B cell (primary cell): Measurements from ENCODE around the gene AUTS2. TPM values are rescaled to one million over a fixed set of nuclear protein-coding genes. Genes with fewer than 3 reads are reported as not detected.

Experiments
- ATAC-seq: fragments of 200-7000 bp; cut with Tn5 transposase; one replicate; pipeline ENCODE4 v1.10.0; 2021; ENCODE audit warnings: low read depth, mild to moderate bottlenecking, moderate number of reproducible peaks, moderate library complexity
- CTCF ChIA-PET: fragments of 350-600 bp; sonication (Branson Sonifier 250); formaldehyde crosslinking; loops from one replicate; lab custom pipeline; 2021; ENCODE audit warnings: antibody characterized with exemption, inconsistent platforms; lab: Charles Lee
- POLR2A ChIA-PET: fragments of 350-600 bp; sonication (Branson Sonifier 250); formaldehyde crosslinking; loops from one replicate; lab custom pipeline; 2021; ENCODE audit warnings: antibody characterized with exemption; lab: Charles Lee
- DNase-seq: peaks from one replicate; pipeline ENCODE4 v3.0.0; 2013
- H2AFZ ChIP-seq: 2 replicates; pipeline ENCODE4 v1.6.1; 2012; ENCODE audit warnings: mild to moderate bottlenecking, low read depth, low read length; ENCODE audit not compliant: insufficient read depth, poor library complexity, severe bottlenecking
- H3K27ac ChIP-seq, 2 donors: 1 replicate in 1 of 2; 2 replicates in 1 of 2; pipeline ENCODE4 v1.5.1; 2012 to 2013; ENCODE audit warnings: low read length in 2 of 2, mild to moderate bottlenecking in 2 of 2, moderate library complexity in 1 of 2
- H3K27me3 ChIP-seq, 4 experiments: fragments of 200-600 bp in 1 of 4; sonication (generic) in 1 of 4; replicated peaks in 1 of 4; 1 replicate in 2 of 4; 2 replicates in 2 of 4; pipeline versions ENCODE4 v1.6.1 to v1.7.0; 2013 to 2016; ENCODE audit warnings: low read length in 3 of 4, mild to moderate bottlenecking in 2 of 4, mixed read lengths in 1 of 4, moderate library complexity in 1 of 4; ENCODE audit not compliant: insufficient read depth in 4 of 4, control insufficient read depth in 3 of 4; ENCODE audit errors: control extremely low read depth in 1 of 4
- H3K36me3 ChIP-seq, 2 experiments: replicated peaks in 1 of 2; 1 replicate in 1 of 2; 2 replicates in 1 of 2; pipeline versions ENCODE4 v1.6.1 to v1.7.1; 2013; ENCODE audit warnings: low read length in 1 of 2; ENCODE audit not compliant: insufficient read depth in 2 of 2, control insufficient read depth in 1 of 2; ENCODE audit errors: control extremely low read depth in 1 of 2, extremely low read depth in 1 of 2
- H3K4me1 ChIP-seq, 2 donors: fragments of 200-600 bp in 1 of 2; sonication (generic) in 1 of 2; 1 replicate in 1 of 2; 2 replicates in 1 of 2; pipeline versions ENCODE4 v1.5.1 to v1.6.1; 2013 to 2017; ENCODE audit warnings: low read length in 2 of 2; ENCODE audit not compliant: control insufficient read depth in 2 of 2, insufficient read depth in 2 of 2
- H3K4me2 ChIP-seq: replicated peaks from 2 replicates; pipeline ENCODE3; 2012; ENCODE audit warnings: mild to moderate bottlenecking, low read depth, low read length; ENCODE audit not compliant: poor library complexity, severe bottlenecking
- H3K4me3 ChIP-seq, 5 experiments: fragments of 200-600 bp in 1 of 5; sonication (generic) in 1 of 5; 1 replicate in 3 of 5; 2 replicates in 2 of 5; pipeline versions ENCODE4 v1.5.1 to v1.7.0; 2011 to 2016; ENCODE audit warnings: low read length in 4 of 5, mild to moderate bottlenecking in 4 of 5, low read depth in 2 of 5, control low read depth in 1 of 5, moderate library complexity in 1 of 5; ENCODE audit not compliant: insufficient read depth in 1 of 5; ENCODE audit errors: control extremely low read depth in 1 of 5, extremely low read depth in 1 of 5
- H3K79me2 ChIP-seq: fragments of 200-600 bp; sonication (generic); one replicate; pipeline ENCODE4 v1.6.0; 2016; ENCODE audit warnings: low read length; ENCODE audit not compliant: control insufficient read depth, insufficient read depth
- H3K9ac ChIP-seq: fragments of 200-600 bp; sonication (generic); 2 replicates; pipeline ENCODE4 v1.6.1; 2017; ENCODE audit warnings: mild to moderate bottlenecking, low read length, moderate library complexity
- H3K9me3 ChIP-seq, 3 donors: one replicate each; pipeline versions ENCODE4 v1.6.1 to v1.7.1; 2013; ENCODE audit warnings: low read length in 2 of 3; ENCODE audit not compliant: control insufficient read depth in 2 of 3, insufficient read depth in 1 of 3; ENCODE audit errors: control extremely low read depth in 1 of 3
- H4K20me1 ChIP-seq: 2 replicates; pipeline ENCODE4 v1.6.0; 2012; ENCODE audit warnings: mild to moderate bottlenecking, low read length; ENCODE audit not compliant: insufficient read depth, control insufficient read depth, poor library complexity, severe bottlenecking
- H3K27ac Mint-ChIP-seq: one replicate; pipeline ENCODE4 v1.8.0; 2021; ENCODE audit warnings: mixed read lengths
- H3K27me3 Mint-ChIP-seq: one replicate; pipeline ENCODE4 v1.8.0; 2021; ENCODE audit warnings: mixed read lengths
- H3K4me1 Mint-ChIP-seq: one replicate; pipeline ENCODE4 v1.8.0; 2021; ENCODE audit warnings: mixed read lengths
- H3K4me3 Mint-ChIP-seq: one replicate; pipeline ENCODE4 v1.8.0; 2021; ENCODE audit warnings: mixed read lengths
- H3K9me3 Mint-ChIP-seq: one replicate; pipeline ENCODE4 v1.8.0; 2022; ENCODE audit warnings: mixed read lengths; ENCODE audit not compliant: insufficient read depth
- EZH2 ChIP-seq: IDR thresholded peaks from 2 replicates; pipeline ENCODE4 v1.6.1; 2012; ENCODE audit warnings: borderline replicate concordance, low read depth, mild to moderate bottlenecking, moderate library complexity, low read length; ENCODE audit not compliant: insufficient read depth, poor library complexity, severe bottlenecking
- WGBS: methylation state at CpG from one replicate; pipeline ENCODE4 v1.1.5; 2013; ENCODE audit warnings: missing lambda C conversion rate; ENCODE audit not compliant: insufficient coverage; 5-methylcytosine and 5-hydroxymethylcytosine counted together
- intact Hi-C: fragments of 100-400 bp; cut with micrococcal nuclease; formaldehyde crosslinking; loops from one replicate; pipeline ENCODE4 v1.10.0; 2022
- polyA plus RNA-seq: library from polyadenylated mRNA; depleted of rRNA; stranded (reverse); fragments of >200 nt; gene quantifications from 2 replicates; pipeline ENCODE4 v1.2.3, GENCODE V29; 2012
- total RNA-seq, 2 donors: library from RNA; stranded (reverse); fragments of 120-200 nt in 1 of 2; gene quantifications; 1 replicate in 1 of 2; 2 replicates in 1 of 2; pipeline versions ENCODE4 v1.2.3 to v1.2.4, GENCODE V29; 2013 to 2022
- TF ChIP-seq, protein P1 (sequence below): fragments of 200-600 bp; IDR thresholded peaks from one replicate; pipeline ENCODE4 v1.8.0; 2022; ENCODE audit warnings: antibody characterized with exemption, mild to moderate bottlenecking

Gene AUTS2
- total and polyA plus RNA-seq, 2 donors (not counting 1 experiment from before 2014, with no cell fraction given) = 22.3 to 35.0 TPM

DNA sequence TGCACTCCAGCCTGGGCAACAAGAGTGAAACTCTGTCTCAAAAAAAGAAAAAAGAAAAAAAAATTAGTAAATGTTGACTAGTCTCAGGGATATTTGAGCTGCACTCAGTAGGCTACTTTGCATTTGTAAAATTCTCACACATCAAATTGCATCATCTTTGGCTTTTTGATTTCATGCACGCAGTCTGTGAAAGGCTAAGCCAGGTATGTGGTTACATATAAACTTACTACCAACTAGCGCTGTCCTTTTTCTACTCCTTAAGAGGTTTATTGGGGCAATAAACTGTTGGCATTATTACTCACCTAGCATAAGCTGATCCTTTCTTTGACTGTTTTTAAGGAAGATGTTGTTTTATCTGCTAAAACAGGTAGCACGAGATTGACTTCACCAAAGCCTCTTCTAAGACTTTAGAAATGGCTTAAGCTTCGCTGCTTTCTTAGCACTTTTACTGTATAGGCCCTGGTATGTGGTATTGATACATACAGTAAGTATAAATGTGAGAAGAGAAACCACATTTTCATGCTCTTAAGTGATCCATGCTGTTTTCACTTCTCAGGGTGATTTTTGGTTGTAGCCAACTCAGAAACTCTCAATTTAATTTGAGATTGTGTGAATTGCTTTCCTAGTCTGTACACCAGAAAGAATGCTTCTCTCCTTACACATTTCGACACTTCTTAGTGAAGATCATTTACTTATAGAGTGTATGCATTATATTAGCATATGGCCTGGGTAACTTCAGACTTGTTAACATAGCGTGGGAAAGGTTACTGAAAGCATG is 323.9 kb downstream of the AUTS2 start:
- Mint-ChIP-seq H3K4me3 (no peak overlapping the region), H3K9me3 (no peaks in the 10 kb centered on the region), H3K4me1 (peaks cover 11% of the 10 kb centered on the region), H3K27me3 (no peaks in the 10 kb centered on the region), H3K27ac (no peak overlapping the region)
- TF ChIP-seq, protein P1, sequence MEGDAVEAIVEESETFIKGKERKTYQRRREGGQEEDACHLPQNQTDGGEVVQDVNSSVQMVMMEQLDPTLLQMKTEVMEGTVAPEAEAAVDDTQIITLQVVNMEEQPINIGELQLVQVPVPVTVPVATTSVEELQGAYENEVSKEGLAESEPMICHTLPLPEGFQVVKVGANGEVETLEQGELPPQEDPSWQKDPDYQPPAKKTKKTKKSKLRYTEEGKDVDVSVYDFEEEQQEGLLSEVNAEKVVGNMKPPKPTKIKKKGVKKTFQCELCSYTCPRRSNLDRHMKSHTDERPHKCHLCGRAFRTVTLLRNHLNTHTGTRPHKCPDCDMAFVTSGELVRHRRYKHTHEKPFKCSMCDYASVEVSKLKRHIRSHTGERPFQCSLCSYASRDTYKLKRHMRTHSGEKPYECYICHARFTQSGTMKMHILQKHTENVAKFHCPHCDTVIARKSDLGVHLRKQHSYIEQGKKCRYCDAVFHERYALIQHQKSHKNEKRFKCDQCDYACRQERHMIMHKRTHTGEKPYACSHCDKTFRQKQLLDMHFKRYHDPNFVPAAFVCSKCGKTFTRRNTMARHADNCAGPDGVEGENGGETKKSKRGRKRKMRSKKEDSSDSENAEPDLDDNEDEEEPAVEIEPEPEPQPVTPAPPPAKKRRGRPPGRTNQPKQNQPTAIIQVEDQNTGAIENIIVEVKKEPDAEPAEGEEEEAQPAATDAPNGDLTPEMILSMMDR = no peak
- TF ChIP-seq EZH2 = no peak
- Histone ChIP-seq H3K4me1 (no peaks in the 10 kb centered on the region), H3K27me3 (no peaks in the 10 kb centered on the region), H3K4me2 (no peak overlapping the region), H3K4me3 (no peak overlapping the region), H3K9me3 (peaks cover 0 to 4% (median 0%) of the 10 kb centered on the region in 3 donors), H3K9ac (no peak overlapping the region), H3K36me3 (no peaks in the 10 kb centered on the region), H3K79me2 (peaks cover 32% of the 10 kb centered on the region), H2AFZ (no peak overlapping the region), H3K27ac (no peak overlapping the region), H4K20me1 (peaks cover under 1% of the 10 kb centered on the region)
- ATAC-seq (no peak), DNase-seq (no peak)
- CTCF ChIA-PET = no interaction called here
- POLR2A ChIA-PET = interaction anchor here (0.6 kb wide), 1 partner anchor 252 kb away, joined by 5 read pairs; no protein-coding TSS in a partner anchor
- intact Hi-C loops = no loop called here
- WGBS = no CpG with 5 or more reads among the region's 6 CpGs

GRCh38 chr7:69927461-69927860 is 329.2 kb downstream of the AUTS2 start:
- H3K4me3 ChIP-seq = no peak overlapping the region
- TF ChIP-seq, protein P1 = no peak
- no peak for TF ChIP-seq EZH2
- DNase-seq (no peak), ATAC-seq (no peak)
- peaks cover 11% of the 10 kb centered on the region for H3K4me1 Mint-ChIP-seq
- intact Hi-C loops = no loop called here
- H3K4me1 ChIP-seq = no peaks in the 10 kb centered on the region
- H2AFZ ChIP-seq = no peak overlapping the region
- no peaks in the 10 kb centered on the region for H3K27me3 ChIP-seq
- ChIA-PET POLR2A (no interaction called here), CTCF (no interaction called here)
- H4K20me1 ChIP-seq = peaks cover 4% of the 10 kb centered on the region
- no peak overlapping the region for H3K9ac ChIP-seq
- no peaks in the 10 kb centered on the region for H3K27me3 Mint-ChIP-seq
- no peak overlapping the region for H3K27ac ChIP-seq
- H3K9me3 ChIP-seq = peaks cover 0 to 19% (median 9%) of the 10 kb centered on the region in 3 donors
- peaks cover 0 to 6% of the 10 kb centered on the region in 2 experiments for H3K36me3 ChIP-seq
- WGBS = 98% methylated on average over 10 of the region's 10 CpGs
- H3K9me3 Mint-ChIP-seq = no peaks in the 10 kb centered on the region
- no peak overlapping the region for H3K4me3 Mint-ChIP-seq
- H3K4me2 ChIP-seq = no peak overlapping the region
- H3K27ac Mint-ChIP-seq = no peak overlapping the region
- H3K79me2 ChIP-seq = peaks cover 32% of the 10 kb centered on the region
